ENCODE data around the gene NOS1AP. TPM values are rescaled to one million over a fixed set of nuclear protein-coding genes. Genes with fewer than 3 reads are reported as not detected.

The NOS1AP gene
- total RNA-seq, 4 donors from 2014 or later: 1.9 to 5.4 (median 3.1) TPM

GRCh38 chr1:162087111-162087510, 17.6 kb downstream of the NOS1AP start:
- TF ChIP-seq CTCF (IDR thresholded peaks at IDR 0.05): no peak
- ATAC-seq (ENCODE audit: low FRiP score): no peak
- no peak for DNase-seq (ENCODE audit: low spot score)

- DNase-seq (ENCODE audit: low spot score) (no peak), ATAC-seq (ENCODE audit: low FRiP score) (no peak)
- TF ChIP-seq CTCF (IDR thresholded peaks at IDR 0.05): no peak
These were observed 18.1 kb downstream of the NOS1AP start for GRCh38 chr1:162087574-162087973.

GRCh38 chr1:162088281-162088969, 18.9 kb downstream of the NOS1AP start:
- no peak for DNase-seq (ENCODE audit: low spot score)
- TF ChIP-seq CTCF (IDR thresholded peaks at IDR 0.05): no peak
- ATAC-seq (ENCODE audit: low FRiP score): no peak

GRCh38 chr1:162089748-162090147, 20.3 kb downstream of the NOS1AP start:
- no peak for ATAC-seq (ENCODE audit: low FRiP score)
- TF ChIP-seq CTCF (IDR thresholded peaks at IDR 0.05): no peak
- DNase-seq (ENCODE audit: low spot score): no peak

GRCh38 chr1:162090378-162090777, 20.9 kb downstream of the NOS1AP start:
- TF ChIP-seq CTCF (IDR thresholded peaks at IDR 0.05): no peak
- DNase-seq (ENCODE audit: low spot score): no peak
- ATAC-seq (ENCODE audit: low FRiP score): no peak

GRCh38 chr1:162091681-162092524, 22.4 kb downstream of the NOS1AP start:
- TF ChIP-seq CTCF (IDR thresholded peaks at IDR 0.05): no peak
- ATAC-seq (ENCODE audit: low FRiP score): no peak
- DNase-seq (ENCODE audit: low spot score): no peak
